Tibial nerve (tissue), 4 donors: ENCODE results near the gene PCNX2. TPM values are rescaled to one million over a fixed set of nuclear protein-coding genes. Genes with fewer than 3 reads are reported as not detected.

ENCODE experiments used
- DNase-seq, 2 donors: peaks; one replicate each; pipeline ENCODE4 v3.0.0-alpha.2; 2019; ENCODE audit warnings: low spot score in 2 of 2
- H3K27ac ChIP-seq, 4 donors: fragments of 200-600 bp; sonication (generic) in 3 of 4; one replicate each; pipeline ENCODE4 v1.5.1; 2017 to 2019; ENCODE audit warnings: mild to moderate bottlenecking in 1 of 4
- H3K27me3 ChIP-seq, 2 donors: fragments of 200-600 bp; sonication (generic) in 1 of 2; one replicate each; pipeline versions ENCODE4 v1.5.1 to v1.6.0; 2017 to 2019
- H3K36me3 ChIP-seq, 3 donors: fragments of 200-600 bp; sonication (generic); one replicate each; pipeline ENCODE4 v1.5.1; 2018 to 2019
- H3K4me1 ChIP-seq, 4 donors: fragments of 200-600 bp; sonication (generic) in 3 of 4; one replicate each; pipeline ENCODE4 v1.5.1; 2017 to 2019
- H3K4me3 ChIP-seq, 4 donors: fragments of 200-600 bp; sonication (generic) in 3 of 4; one replicate each; pipeline ENCODE4 v1.5.1; 2017 to 2019; ENCODE audit warnings: mild to moderate bottlenecking in 1 of 4, moderate library complexity in 1 of 4
- H3K9me3 ChIP-seq, 4 donors: fragments of 200-600 bp; sonication (generic) in 3 of 4; one replicate each; pipeline ENCODE4 v1.5.1; 2017 to 2019
- EP300 ChIP-seq, 2 donors: sonication (generic); formaldehyde crosslinking; IDR thresholded peaks; one replicate each; pipeline ENCODE4 v1.6.1; 2017; ENCODE audit warnings: antibody characterized with exemption in 2 of 2, mild to moderate bottlenecking in 1 of 2
- POLR2A ChIP-seq, 2 donors: fragments of 450-650 bp; IDR thresholded peaks; one replicate each; pipeline ENCODE4 v1.6.1; 2017; ENCODE audit warnings: antibody characterized with exemption in 2 of 2, mild to moderate bottlenecking in 2 of 2, moderate library complexity in 2 of 2
- WGBS, 2 donors: methylation state at CpG; one replicate each; pipeline ENCODE4 v1.1.5; 2018; 5-methylcytosine and 5-hydroxymethylcytosine counted together
- total RNA-seq, 4 donors: library from RNA; depleted of rRNA; stranded (reverse); fragments of >200 nt; gene quantifications; one replicate each; pipeline ENCODE4 v1.1.0, GENCODE V29; 2016
- TF ChIP-seq, protein P1 (sequence below), 5 experiments: fragments of 200-600 bp in 3 of 5; fragments of 450-650 bp in 2 of 5; sonication (generic) in 3 of 5; IDR thresholded peaks; one replicate each; pipeline ENCODE4 v1.5.1; 2016 to 2019; ENCODE audit warnings: antibody characterized with exemption in 5 of 5, mild to moderate bottlenecking in 3 of 5, moderate library complexity in 2 of 5

Gene PCNX2
- total RNA-seq, 4 donors from 2014 or later: 10.2 to 32.1 (median 19.2) TPM

GRCh38 chr1:232949636-232950196 is 345.8 kb downstream of the PCNX2 start:
- 84 to 88% methylated on average over 5 of the region's 5 CpGs for WGBS, 2 donors
- Histone ChIP-seq H3K9me3 (no peaks in the 10 kb centered on the region), H3K27me3 (no peaks in the 10 kb centered on the region), H3K4me3 (peak overlapping the region; percentile 69 to 82 (median 82)), H3K27ac (peak overlapping the region in 3 of 4 donors; percentile 73 to 89 (median 80)), H3K36me3 (no peaks in the 10 kb centered on the region), H3K4me1 (peaks cover 0 to 30% (median 11%) of the 10 kb centered on the region in 4 donors)
- DNase-seq: no peak
- no peak for TF ChIP-seq POLR2A (IDR thresholded peaks at IDR 0.05)
- no peak for TF ChIP-seq EP300 (IDR thresholded peaks at IDR 0.05)
- TF ChIP-seq, protein P1, sequence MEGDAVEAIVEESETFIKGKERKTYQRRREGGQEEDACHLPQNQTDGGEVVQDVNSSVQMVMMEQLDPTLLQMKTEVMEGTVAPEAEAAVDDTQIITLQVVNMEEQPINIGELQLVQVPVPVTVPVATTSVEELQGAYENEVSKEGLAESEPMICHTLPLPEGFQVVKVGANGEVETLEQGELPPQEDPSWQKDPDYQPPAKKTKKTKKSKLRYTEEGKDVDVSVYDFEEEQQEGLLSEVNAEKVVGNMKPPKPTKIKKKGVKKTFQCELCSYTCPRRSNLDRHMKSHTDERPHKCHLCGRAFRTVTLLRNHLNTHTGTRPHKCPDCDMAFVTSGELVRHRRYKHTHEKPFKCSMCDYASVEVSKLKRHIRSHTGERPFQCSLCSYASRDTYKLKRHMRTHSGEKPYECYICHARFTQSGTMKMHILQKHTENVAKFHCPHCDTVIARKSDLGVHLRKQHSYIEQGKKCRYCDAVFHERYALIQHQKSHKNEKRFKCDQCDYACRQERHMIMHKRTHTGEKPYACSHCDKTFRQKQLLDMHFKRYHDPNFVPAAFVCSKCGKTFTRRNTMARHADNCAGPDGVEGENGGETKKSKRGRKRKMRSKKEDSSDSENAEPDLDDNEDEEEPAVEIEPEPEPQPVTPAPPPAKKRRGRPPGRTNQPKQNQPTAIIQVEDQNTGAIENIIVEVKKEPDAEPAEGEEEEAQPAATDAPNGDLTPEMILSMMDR (IDR thresholded peaks at IDR 0.05): no peak

DNA sequence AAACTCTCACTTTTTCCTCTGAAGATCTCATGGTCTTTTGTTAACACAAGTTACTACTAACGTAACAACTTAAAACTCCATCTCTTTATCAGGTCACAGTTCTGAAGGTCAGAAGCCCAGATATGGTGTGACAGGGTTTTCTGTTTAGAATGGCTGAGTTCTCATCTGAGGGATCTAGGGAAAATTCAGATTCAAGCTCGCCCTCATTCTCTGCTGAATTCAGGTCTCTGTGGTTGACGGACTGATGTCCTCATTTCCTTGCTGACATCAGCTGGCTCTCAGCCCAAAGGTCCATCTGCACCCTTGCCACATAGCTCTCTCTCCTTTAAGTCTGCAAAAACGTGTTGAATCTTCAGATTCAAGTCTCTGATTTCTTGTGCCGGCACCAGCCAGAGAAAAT is 351.2 kb downstream of the PCNX2 start:
- TF ChIP-seq EP300 (IDR thresholded peaks at IDR 0.05) (no peak), POLR2A (IDR thresholded peaks at IDR 0.05) (no peak)
- TF ChIP-seq, protein P1 (IDR thresholded peaks at IDR 0.05): no peak
- 75 to 83% methylated on average over 5 of the region's 5 CpGs for WGBS, 2 donors
- Histone ChIP-seq H3K27ac (no peak overlapping the region), H3K27me3 (no peaks in the 10 kb centered on the region), H3K36me3 (no peaks in the 10 kb centered on the region), H3K9me3 (peaks cover 0 to 6% (median 0%) of the 10 kb centered on the region in 4 donors), H3K4me3 (no peak overlapping the region), H3K4me1 (no peaks in the 10 kb centered on the region)
- no peak for DNase-seq

GRCh38 chr1:232943679-232944252 is 351.8 kb downstream of the PCNX2 start:
- DNase-seq: no peak
- Histone ChIP-seq H3K36me3 (no peaks in the 10 kb centered on the region), H3K4me1 (no peaks in the 10 kb centered on the region), H3K27ac (no peak overlapping the region), H3K4me3 (no peak overlapping the region), H3K9me3 (peaks cover 0 to 6% (median 0%) of the 10 kb centered on the region in 4 donors), H3K27me3 (peaks cover 0 to 3% of the 10 kb centered on the region in 2 donors)
- whole genome bisulfite sequencing, 2 donors: 45 to 47% methylated on average over 9 of the region's 9 CpGs
- TF ChIP-seq EP300 (IDR thresholded peaks at IDR 0.05): no peak
- no peak for TF ChIP-seq POLR2A (IDR thresholded peaks at IDR 0.05)
- TF ChIP-seq, protein P1 (IDR thresholded peaks at IDR 0.05): no peak

GRCh38 chr1:232942413-232943294 is 352.9 kb downstream of the PCNX2 start:
- WGBS, 2 donors: 78 to 80% methylated on average over 8 of the region's 8 CpGs
- Histone ChIP-seq H3K4me3 (no peak overlapping the region), H3K9me3 (peaks cover 0 to 6% (median 0%) of the 10 kb centered on the region in 4 donors), H3K27ac (no peak overlapping the region), H3K4me1 (no peaks in the 10 kb centered on the region), H3K36me3 (no peaks in the 10 kb centered on the region), H3K27me3 (peaks cover 0 to 12% of the 10 kb centered on the region in 2 donors)
- no peak for DNase-seq
- TF ChIP-seq EP300 (IDR thresholded peaks at IDR 0.05): no peak
- no peak for TF ChIP-seq POLR2A (IDR thresholded peaks at IDR 0.05)
- TF ChIP-seq, protein P1 (IDR thresholded peaks at IDR 0.05): no peak
